ENCODE data around the gene SCD5.

SCD5 gene

DNA sequence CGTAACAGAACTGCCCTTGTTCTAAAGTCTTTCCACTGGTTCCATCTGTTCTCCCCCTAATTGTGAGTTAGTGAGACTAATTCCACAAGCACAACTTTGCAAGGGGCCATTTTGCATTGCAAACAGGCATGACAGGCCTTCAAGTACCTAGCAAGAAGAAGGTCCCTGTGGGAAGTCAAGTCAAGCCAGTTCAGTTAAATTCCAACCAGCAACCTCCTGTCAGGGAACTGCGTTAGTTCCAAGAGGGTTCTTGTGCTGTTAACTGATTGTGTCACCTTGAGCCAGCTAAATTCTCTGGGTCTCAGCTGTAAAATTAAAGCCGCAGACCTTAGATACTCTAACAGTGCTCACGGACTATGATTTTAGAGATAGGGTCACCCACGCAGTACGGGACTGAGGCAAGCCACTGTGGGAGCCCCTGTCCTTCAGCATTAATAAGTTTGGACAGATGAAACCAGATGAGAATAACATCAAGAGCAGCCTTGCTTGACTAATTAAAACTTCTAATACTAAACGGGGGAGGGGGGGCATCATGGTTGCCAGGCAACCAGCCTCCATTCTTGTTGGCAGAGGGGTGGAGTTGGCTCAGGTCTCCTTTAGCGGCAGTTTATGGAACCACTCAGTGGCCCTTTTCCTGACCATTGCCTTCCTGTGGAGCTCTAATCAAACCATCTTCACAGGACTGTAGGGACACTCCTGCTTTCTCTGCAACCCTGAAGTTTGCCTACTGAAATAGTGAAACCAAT is 212.7 kb downstream of the SCD5 start:
- Histone ChIP-seq H3K9me3 (ENCODE audit: control insufficient read depth, insufficient read depth, low read length) (no peaks in the 10 kb centered on the region), H3K36me3 (ENCODE audit: insufficient read depth, low read length) (no peaks in the 10 kb centered on the region), H3K9ac (ENCODE audit: low read depth, low read length) (no peak overlapping the region), H3K4me1 (ENCODE audit: insufficient read depth, low read length) (peaks cover 29% of the 10 kb centered on the region)

DNA sequence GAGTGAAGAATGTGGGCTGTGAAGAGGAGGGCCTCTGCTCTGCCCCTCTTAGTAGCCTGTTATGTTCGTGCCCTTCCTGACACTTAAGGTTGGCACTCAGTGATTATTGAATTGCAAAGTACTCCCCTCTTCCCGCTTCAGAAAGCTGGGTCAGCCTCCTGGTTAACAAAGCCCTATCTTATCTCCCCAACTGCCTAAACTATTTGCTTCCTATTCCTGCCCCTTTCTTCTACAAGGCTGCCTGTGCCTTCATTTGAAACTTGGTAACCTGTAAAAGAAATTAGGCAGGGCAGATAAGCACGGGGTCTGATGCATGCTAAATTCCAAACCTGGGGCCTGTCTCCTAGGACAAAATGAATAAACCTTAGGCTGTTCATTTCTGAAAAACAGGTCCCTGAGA is 213.7 kb downstream of the SCD5 start:
- Histone ChIP-seq H3K4me1 (ENCODE audit: insufficient read depth, low read length) (peaks cover 26% of the 10 kb centered on the region), H3K9me3 (ENCODE audit: control insufficient read depth, insufficient read depth, low read length) (no peaks in the 10 kb centered on the region), H3K9ac (ENCODE audit: low read depth, low read length) (no peak overlapping the region), H3K36me3 (ENCODE audit: insufficient read depth, low read length) (no peaks in the 10 kb centered on the region)

DNA sequence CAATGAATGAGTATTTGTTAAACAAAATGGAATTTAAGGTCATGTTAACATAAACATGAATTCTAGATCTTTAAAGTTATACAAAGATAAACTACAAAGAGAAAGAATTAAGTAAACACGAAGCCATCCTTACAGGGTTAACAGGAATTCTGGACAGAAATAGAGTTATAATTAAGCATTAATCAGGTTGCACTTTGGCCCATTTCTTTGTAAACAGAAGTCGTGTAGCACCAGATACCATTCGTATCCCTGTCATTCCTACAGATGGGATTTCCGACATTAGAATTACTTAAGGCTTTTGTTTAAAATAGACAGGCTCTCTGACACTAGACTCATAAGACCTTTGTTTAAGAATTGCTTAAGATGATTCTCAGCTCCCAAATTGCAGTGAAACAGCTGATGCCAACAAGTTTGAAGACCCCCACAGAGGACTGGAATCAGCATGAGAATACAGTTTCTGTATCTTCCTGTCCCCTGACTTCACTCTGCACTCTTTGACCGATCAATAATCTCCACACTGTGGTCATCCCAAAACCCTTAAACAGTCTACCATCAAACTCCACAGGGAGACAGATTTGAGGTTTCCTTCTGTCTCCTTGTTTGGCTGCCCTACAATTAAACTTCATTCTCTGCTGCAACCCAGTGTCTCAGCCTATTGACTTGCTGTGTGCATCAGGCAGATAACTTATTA is 214.6 kb downstream of the SCD5 start:
- Histone ChIP-seq H3K36me3 (ENCODE audit: insufficient read depth, low read length) (no peaks in the 10 kb centered on the region), H3K9me3 (ENCODE audit: control insufficient read depth, insufficient read depth, low read length) (no peaks in the 10 kb centered on the region), H3K4me1 (ENCODE audit: insufficient read depth, low read length) (peaks cover 26% of the 10 kb centered on the region), H3K9ac (ENCODE audit: low read depth, low read length) (no peak overlapping the region)

DNA sequence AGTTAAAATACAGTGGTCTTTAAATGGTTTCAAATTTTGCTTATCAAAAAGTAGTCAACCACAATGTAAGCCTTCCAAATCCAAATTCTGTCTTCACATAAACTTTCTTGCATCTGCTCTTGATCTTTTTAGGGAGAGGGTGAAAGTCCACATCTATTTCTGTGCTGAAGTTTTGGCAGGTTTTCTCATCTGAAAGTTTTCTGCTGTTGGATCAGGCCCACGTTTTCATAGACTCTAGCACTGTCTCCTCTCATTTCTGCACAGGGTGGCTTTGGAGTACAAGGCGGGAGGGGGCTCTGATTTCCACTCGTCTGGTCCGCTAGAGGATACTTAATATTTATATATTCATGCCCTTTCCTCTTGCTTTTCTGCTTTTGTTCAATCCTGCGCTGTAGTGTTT is 218.7 kb downstream of the SCD5 start:
- H3K4me1 ChIP-seq (ENCODE audit: insufficient read depth, low read length), result peaks cover 10% of the 10 kb centered on the region; the same call in 1 of the 2 replicates

More for the DNA sequence above, 218.7 kb downstream of the SCD5 start:
- Histone ChIP-seq H3K9ac (ENCODE audit: low read depth, low read length) (no peak overlapping the region), H3K9me3 (ENCODE audit: control insufficient read depth, insufficient read depth, low read length) (no peaks in the 10 kb centered on the region), H3K36me3 (ENCODE audit: insufficient read depth, low read length) (no peaks in the 10 kb centered on the region)

All from ES-I3 (cell line).